Liver (tissue), 3 donors: ENCODE data around the gene FAM9C.

Source experiments
- EGR1 ChIP-seq, 2 donors: IDR thresholded peaks; 2 replicates each; pipeline ENCODE4 v1.6.1; 2016 to 2018; ENCODE audit warnings: antibody characterized with exemption in 2 of 2, low read depth in 2 of 2
- FOXA1 ChIP-seq: IDR thresholded peaks from 2 replicates; pipeline ENCODE4 v1.6.1; 2016; ENCODE audit warnings: antibody characterized with exemption
- RAD21 ChIP-seq, 2 donors: IDR thresholded peaks; 2 replicates each; pipeline ENCODE4 v1.6.1; 2016; ENCODE audit warnings: antibody characterized with exemption in 2 of 2, mild to moderate bottlenecking in 2 of 2
- SP1 ChIP-seq: IDR thresholded peaks from 2 replicates; pipeline ENCODE4 v1.6.1; 2018; ENCODE audit warnings: antibody characterized with exemption, mild to moderate bottlenecking
- TAF1 ChIP-seq: conservative IDR thresholded peaks from 2 replicates; pipeline ENCODE4 v1.6.1; 2016; ENCODE audit warnings: antibody characterized with exemption, mild to moderate bottlenecking
- TF ChIP-seq, protein P1 (sequence below): fragments of 150-350 bp; IDR thresholded peaks from 2 replicates; pipeline ENCODE4 v1.5.1; 2017; ENCODE audit warnings: improper control_type of control experiment, low read depth, low read length; ENCODE audit not compliant: missing input control
- TF ChIP-seq, protein P2 (sequence below): IDR thresholded peaks from 2 replicates; pipeline ENCODE4 v1.6.1; 2016; ENCODE audit warnings: antibody characterized with exemption, mild to moderate bottlenecking
- donor health status: healthy.
- donor health status: healthy.

DNA sequence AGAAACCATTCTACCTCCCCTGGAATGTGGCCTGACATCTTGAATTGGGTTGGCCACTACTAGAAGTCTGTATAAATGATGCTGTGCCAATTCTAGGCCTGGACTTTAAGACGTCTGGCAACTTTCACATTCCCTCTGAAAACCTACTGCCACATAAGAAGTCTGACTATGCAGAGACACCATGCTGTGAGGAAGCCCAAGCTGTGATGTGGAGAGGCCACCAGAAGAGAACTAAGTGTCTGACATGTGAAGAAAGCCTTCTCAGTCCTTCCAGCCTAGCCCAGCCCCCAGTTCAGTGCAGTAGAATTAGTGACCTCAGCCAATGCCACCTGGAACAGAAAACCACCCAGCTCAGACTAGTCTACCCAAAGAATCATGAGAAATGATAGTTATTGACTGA is 24.2 kb upstream of the FAM9C start:
- TF ChIP-seq SP1 (no peak), RAD21 (IDR thresholded peaks at IDR 0.05) (no peak), FOXA1 (no peak), TAF1 (no peak), EGR1 (IDR thresholded peaks at IDR 0.05; ENCODE audit: low read depth in 2 of 2) (no peak)
- TF ChIP-seq, protein P1, sequence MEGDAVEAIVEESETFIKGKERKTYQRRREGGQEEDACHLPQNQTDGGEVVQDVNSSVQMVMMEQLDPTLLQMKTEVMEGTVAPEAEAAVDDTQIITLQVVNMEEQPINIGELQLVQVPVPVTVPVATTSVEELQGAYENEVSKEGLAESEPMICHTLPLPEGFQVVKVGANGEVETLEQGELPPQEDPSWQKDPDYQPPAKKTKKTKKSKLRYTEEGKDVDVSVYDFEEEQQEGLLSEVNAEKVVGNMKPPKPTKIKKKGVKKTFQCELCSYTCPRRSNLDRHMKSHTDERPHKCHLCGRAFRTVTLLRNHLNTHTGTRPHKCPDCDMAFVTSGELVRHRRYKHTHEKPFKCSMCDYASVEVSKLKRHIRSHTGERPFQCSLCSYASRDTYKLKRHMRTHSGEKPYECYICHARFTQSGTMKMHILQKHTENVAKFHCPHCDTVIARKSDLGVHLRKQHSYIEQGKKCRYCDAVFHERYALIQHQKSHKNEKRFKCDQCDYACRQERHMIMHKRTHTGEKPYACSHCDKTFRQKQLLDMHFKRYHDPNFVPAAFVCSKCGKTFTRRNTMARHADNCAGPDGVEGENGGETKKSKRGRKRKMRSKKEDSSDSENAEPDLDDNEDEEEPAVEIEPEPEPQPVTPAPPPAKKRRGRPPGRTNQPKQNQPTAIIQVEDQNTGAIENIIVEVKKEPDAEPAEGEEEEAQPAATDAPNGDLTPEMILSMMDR, result no peak
- TF ChIP-seq, protein P2, sequence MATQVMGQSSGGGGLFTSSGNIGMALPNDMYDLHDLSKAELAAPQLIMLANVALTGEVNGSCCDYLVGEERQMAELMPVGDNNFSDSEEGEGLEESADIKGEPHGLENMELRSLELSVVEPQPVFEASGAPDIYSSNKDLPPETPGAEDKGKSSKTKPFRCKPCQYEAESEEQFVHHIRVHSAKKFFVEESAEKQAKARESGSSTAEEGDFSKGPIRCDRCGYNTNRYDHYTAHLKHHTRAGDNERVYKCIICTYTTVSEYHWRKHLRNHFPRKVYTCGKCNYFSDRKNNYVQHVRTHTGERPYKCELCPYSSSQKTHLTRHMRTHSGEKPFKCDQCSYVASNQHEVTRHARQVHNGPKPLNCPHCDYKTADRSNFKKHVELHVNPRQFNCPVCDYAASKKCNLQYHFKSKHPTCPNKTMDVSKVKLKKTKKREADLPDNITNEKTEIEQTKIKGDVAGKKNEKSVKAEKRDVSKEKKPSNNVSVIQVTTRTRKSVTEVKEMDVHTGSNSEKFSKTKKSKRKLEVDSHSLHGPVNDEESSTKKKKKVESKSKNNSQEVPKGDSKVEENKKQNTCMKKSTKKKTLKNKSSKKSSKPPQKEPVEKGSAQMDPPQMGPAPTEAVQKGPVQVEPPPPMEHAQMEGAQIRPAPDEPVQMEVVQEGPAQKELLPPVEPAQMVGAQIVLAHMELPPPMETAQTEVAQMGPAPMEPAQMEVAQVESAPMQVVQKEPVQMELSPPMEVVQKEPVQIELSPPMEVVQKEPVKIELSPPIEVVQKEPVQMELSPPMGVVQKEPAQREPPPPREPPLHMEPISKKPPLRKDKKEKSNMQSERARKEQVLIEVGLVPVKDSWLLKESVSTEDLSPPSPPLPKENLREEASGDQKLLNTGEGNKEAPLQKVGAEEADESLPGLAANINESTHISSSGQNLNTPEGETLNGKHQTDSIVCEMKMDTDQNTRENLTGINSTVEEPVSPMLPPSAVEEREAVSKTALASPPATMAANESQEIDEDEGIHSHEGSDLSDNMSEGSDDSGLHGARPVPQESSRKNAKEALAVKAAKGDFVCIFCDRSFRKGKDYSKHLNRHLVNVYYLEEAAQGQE, result no peak
